ENCODE results near the gene CEACAM6.
"Not testable (repeated sequence)": the region's sequence is repeated elsewhere in the genome, so short reads cannot be mapped to it uniquely, and the experiment has no call there.

Gene CEACAM6

DNA sequence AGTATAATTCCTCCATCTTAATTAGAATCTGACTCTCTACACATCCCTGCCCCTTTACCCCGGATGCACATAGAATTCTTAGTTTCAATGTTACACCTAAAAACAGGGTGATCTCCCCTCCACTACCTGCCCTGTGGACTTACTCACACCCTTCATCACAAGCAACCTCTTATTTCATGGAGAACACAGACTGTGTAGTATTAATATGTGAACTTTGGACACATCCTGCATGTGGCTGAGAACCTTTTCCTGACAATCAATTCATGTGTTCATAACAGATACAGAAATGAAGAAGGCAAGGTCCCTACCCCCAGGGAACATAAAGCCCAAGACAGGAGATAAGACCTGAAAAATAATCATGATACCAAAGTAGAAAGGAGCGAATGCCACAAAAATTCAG lies 11.8 kb downstream of the CEACAM6 start:
- Histone ChIP-seq H2AFZ (ENCODE audit: low read length) (no peak overlapping the region), H3K4me3 (ENCODE audit: low read length, poor library complexity, severe bottlenecking) (no peak overlapping the region), H3K4me2 (ENCODE audit: low read depth, low read length, poor library complexity, severe bottlenecking) (no peak overlapping the region), H3K27me3 (ENCODE audit: insufficient read depth, low read length, poor library complexity, severe bottlenecking) (peaks cover 10% of the 10 kb centered on the region), H3K9ac (ENCODE audit: low read depth, low read length, poor library complexity, severe bottlenecking) (no peak overlapping the region), H4K20me1 (ENCODE audit: insufficient read depth, low read length, poor library complexity, severe bottlenecking) (no peaks in the 10 kb centered on the region), H3K36me3 (ENCODE audit: insufficient read depth, low read length) (no peaks in the 10 kb centered on the region), H3K9me2 (replicated peaks; ENCODE audit: low read depth, low read length) (no peaks in the 10 kb centered on the region), H3K9me3 (ENCODE audit: insufficient read depth, low read depth, low read length) (no peaks in the 10 kb centered on the region), H3K79me2 (ENCODE audit: insufficient read depth, low read length) (no peaks in the 10 kb centered on the region), H3K4me1 (ENCODE audit: insufficient read depth, low read length, poor library complexity, severe bottlenecking) (no peaks in the 10 kb centered on the region), H3F3A (ENCODE audit: low read depth) (no peaks in the 10 kb centered on the region)
- TF ChIP-seq EZH2phosphoT487 (IDR thresholded peaks at IDR 0.05; ENCODE audit: borderline replicate concordance) = no peak
- TF ChIP-seq CTCF (conservative IDR thresholded peaks at IDR 0.05; ENCODE audit: low read length) = no peak

- not testable (repeated sequence) for H4K20me1 ChIP-seq (ENCODE audit: insufficient read depth, low read length, poor library complexity, severe bottlenecking); H3K36me3 ChIP-seq (ENCODE audit: insufficient read depth, low read length); H3K79me2 ChIP-seq (ENCODE audit: insufficient read depth, low read length); H3F3A ChIP-seq (ENCODE audit: low read depth); H3K9me3 ChIP-seq (ENCODE audit: insufficient read depth, low read depth, low read length); H3K4me3 ChIP-seq (ENCODE audit: low read length, poor library complexity, severe bottlenecking); H3K9ac ChIP-seq (ENCODE audit: low read depth, low read length, poor library complexity, severe bottlenecking); H2AFZ ChIP-seq (ENCODE audit: low read length); H3K4me1 ChIP-seq (ENCODE audit: insufficient read depth, low read length, poor library complexity, severe bottlenecking); H3K9me2 ChIP-seq (replicated peaks; ENCODE audit: low read depth, low read length); H3K4me2 ChIP-seq (ENCODE audit: low read depth, low read length, poor library complexity, severe bottlenecking)
- peaks cover 17% of the 10 kb centered on the region for H3K27me3 ChIP-seq (ENCODE audit: insufficient read depth, low read length, poor library complexity, severe bottlenecking)
Observed at GRCh38 chr19:41768105-41768504, 12.8 kb downstream of the CEACAM6 start.

DNA sequence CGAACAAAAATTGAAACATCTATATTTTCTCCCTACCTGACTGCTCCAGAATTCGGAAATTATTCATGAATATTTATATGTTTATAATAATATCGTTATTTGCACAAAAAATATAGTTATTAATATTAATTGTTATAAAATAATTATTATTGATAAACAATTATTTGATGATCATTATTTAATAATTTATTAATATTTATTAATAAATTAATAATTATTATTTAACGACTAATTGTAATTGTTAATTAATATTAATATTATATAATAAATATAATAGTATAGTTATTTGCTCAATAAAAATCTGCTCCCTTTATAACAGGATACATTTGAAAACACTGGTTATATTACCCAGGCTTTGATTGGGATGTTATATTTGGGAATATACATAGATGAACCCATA lies 14.3 kb downstream of the CEACAM6 start:
- TF ChIP-seq CTCF (conservative IDR thresholded peaks at IDR 0.05; ENCODE audit: low read length) (no peak), EZH2phosphoT487 (IDR thresholded peaks at IDR 0.05; ENCODE audit: borderline replicate concordance) (no peak)
- no peaks in the 10 kb centered on the region for H3K9me2 ChIP-seq (replicated peaks; ENCODE audit: low read depth, low read length)
- no peak overlapping the region for H3K4me2 ChIP-seq (ENCODE audit: low read depth, low read length, poor library complexity, severe bottlenecking)
- no peaks in the 10 kb centered on the region for H3K9me3 ChIP-seq (ENCODE audit: insufficient read depth, low read depth, low read length)
- H3K36me3 ChIP-seq (ENCODE audit: insufficient read depth, low read length) = no peaks in the 10 kb centered on the region
- H3K79me2 ChIP-seq (ENCODE audit: insufficient read depth, low read length) = no peaks in the 10 kb centered on the region
- no peaks in the 10 kb centered on the region for H4K20me1 ChIP-seq (ENCODE audit: insufficient read depth, low read length, poor library complexity, severe bottlenecking)
- H3K4me1 ChIP-seq (ENCODE audit: insufficient read depth, low read length, poor library complexity, severe bottlenecking) = peaks cover 3% of the 10 kb centered on the region
- H3K9ac ChIP-seq (ENCODE audit: low read depth, low read length, poor library complexity, severe bottlenecking) = no peak overlapping the region
- H2AFZ ChIP-seq (ENCODE audit: low read length) = no peak overlapping the region
- peaks cover 17% of the 10 kb centered on the region for H3K27me3 ChIP-seq (ENCODE audit: insufficient read depth, low read length, poor library complexity, severe bottlenecking)
- no peaks in the 10 kb centered on the region for H3F3A ChIP-seq (ENCODE audit: low read depth)
- H3K4me3 ChIP-seq (ENCODE audit: low read length, poor library complexity, severe bottlenecking) = no peak overlapping the region

DNA sequence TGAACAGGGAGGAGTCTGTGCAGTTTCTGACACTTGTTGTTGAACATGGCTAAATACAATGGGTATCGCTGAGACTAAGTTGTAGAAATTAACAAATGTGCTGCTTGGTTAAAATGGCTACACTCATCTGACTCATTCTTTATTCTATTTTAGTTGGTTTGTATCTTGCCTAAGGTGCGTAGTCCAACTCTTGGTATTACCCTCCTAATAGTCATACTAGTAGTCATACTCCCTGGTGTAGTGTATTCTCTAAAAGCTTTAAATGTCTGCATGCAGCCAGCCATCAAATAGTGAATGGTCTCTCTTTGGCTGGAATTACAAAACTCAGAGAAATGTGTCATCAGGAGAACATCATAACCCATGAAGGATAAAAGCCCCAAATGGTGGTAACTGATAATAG lies 16.1 kb downstream of the CEACAM6 start:
- no peaks in the 10 kb centered on the region for H4K20me1 ChIP-seq (ENCODE audit: insufficient read depth, low read length, poor library complexity, severe bottlenecking)
- no peak overlapping the region for H3K4me2 ChIP-seq (ENCODE audit: low read depth, low read length, poor library complexity, severe bottlenecking)
- H2AFZ ChIP-seq (ENCODE audit: low read length) = no peak overlapping the region
- no peak overlapping the region for H3K4me3 ChIP-seq (ENCODE audit: low read length, poor library complexity, severe bottlenecking)
- H3K79me2 ChIP-seq (ENCODE audit: insufficient read depth, low read length) = no peaks in the 10 kb centered on the region
- peaks cover 25% of the 10 kb centered on the region for H3K27me3 ChIP-seq (ENCODE audit: insufficient read depth, low read length, poor library complexity, severe bottlenecking)
- H3K36me3 ChIP-seq (ENCODE audit: insufficient read depth, low read length) = no peaks in the 10 kb centered on the region
- H3F3A ChIP-seq (ENCODE audit: low read depth) = no peaks in the 10 kb centered on the region
- H3K9me3 ChIP-seq (ENCODE audit: insufficient read depth, low read depth, low read length) = no peaks in the 10 kb centered on the region
- peaks cover 3% of the 10 kb centered on the region for H3K4me1 ChIP-seq (ENCODE audit: insufficient read depth, low read length, poor library complexity, severe bottlenecking)
- no peak for TF ChIP-seq EZH2phosphoT487 (IDR thresholded peaks at IDR 0.05; ENCODE audit: borderline replicate concordance)
- TF ChIP-seq CTCF (conservative IDR thresholded peaks at IDR 0.05; ENCODE audit: low read length) = no peak
- H3K9ac ChIP-seq (ENCODE audit: low read depth, low read length, poor library complexity, severe bottlenecking) = no peak overlapping the region
- H3K9me2 ChIP-seq (replicated peaks; ENCODE audit: low read depth, low read length) = no peaks in the 10 kb centered on the region

All from Loucy (cell line).